SU-DHL-6 (cell line): ENCODE measurements around the gene DDX46.

Experiments used
- EZH2phosphoT487 ChIP-seq: fragments of 200-600 bp; sonication (generic), shearing (Covaris generic); conservative IDR thresholded peaks from 2 replicates; pipeline ENCODE4 v1.6.1; 2018; ENCODE audit warnings: mild to moderate bottlenecking, antibody characterized with exemption, low read length, moderate library complexity, mixed read lengths
- TF ChIP-seq, protein P1 (sequence below): fragments of 200-600 bp; sonication (generic); IDR thresholded peaks from one replicate; pipeline ENCODE4 v1.5.1; 2017; ENCODE audit warnings: antibody characterized with exemption, mild to moderate bottlenecking, low read length, moderate library complexity; ENCODE audit not compliant: insufficient read depth, poor library complexity, severe bottlenecking

DNA sequence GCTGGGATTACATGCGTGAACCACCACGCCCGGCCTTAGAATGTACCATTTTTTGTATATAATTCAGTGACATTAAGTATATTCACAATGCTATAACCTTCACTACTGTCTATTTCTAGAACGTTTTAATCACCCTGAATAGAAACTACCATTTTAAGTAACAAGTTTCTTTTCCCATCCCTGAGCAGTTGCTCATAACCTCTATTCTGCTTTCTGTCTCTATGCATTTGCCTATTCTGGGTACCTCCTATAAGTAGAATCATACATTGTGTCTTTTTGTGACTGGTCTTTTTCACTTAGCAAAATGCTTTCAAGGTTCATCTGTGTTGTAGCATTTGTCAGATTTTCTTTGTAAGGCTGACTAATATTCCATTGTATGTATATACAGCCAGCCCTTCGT lies 39.9 kb downstream of the DDX46 start:
- TF ChIP-seq, protein P1, sequence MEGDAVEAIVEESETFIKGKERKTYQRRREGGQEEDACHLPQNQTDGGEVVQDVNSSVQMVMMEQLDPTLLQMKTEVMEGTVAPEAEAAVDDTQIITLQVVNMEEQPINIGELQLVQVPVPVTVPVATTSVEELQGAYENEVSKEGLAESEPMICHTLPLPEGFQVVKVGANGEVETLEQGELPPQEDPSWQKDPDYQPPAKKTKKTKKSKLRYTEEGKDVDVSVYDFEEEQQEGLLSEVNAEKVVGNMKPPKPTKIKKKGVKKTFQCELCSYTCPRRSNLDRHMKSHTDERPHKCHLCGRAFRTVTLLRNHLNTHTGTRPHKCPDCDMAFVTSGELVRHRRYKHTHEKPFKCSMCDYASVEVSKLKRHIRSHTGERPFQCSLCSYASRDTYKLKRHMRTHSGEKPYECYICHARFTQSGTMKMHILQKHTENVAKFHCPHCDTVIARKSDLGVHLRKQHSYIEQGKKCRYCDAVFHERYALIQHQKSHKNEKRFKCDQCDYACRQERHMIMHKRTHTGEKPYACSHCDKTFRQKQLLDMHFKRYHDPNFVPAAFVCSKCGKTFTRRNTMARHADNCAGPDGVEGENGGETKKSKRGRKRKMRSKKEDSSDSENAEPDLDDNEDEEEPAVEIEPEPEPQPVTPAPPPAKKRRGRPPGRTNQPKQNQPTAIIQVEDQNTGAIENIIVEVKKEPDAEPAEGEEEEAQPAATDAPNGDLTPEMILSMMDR: no peak
- TF ChIP-seq EZH2phosphoT487: no peak
